ENCODE measurements around the gene BCL2L14. TPM values are rescaled to one million over a fixed set of nuclear protein-coding genes. Genes with fewer than 3 reads are reported as not detected.

BCL2L14 gene
- total and polyA plus RNA-seq, 10 donors, result 0.13 to 2.2 (median 0.91) TPM; not detected in 1

DNA sequence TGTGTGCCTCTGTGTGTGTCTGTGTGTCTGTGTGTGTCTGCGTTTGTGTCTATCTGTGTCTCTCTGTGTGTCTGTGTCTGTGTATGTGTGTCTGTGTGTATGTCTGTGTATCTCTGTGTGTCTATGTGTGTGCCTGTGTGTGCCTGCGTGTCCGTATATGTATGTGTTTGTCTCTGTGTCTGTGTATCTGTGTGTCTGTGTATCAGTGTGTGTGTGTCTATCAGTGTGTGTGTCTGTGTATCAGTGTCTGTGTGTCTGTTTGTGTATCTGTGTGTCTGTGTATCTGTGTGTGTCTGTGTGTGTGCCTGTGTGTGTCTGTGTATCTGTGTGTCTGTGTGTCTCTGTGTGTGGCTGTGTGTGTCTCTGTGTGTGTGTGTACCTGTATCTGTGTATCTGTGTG is 23.1 kb upstream of the BCL2L14 start:
- WGBS, 5 donors, result 82 to 92% (median 88%) methylated on average over 3 of the region's 3 CpGs
- no peak for DNase-seq
- intact Hi-C loops (cut with DNase I; ENCODE audit: low total_unique reads), result no loop called here

GRCh38 chr12:12048266-12048665 is 22.5 kb upstream of the BCL2L14 start:
- H3K27ac ChIP-seq, result no peak overlapping the region
- H3K4me1 ChIP-seq, result no peaks in the 10 kb centered on the region
- H3K4me3 ChIP-seq, result no peak overlapping the region
- TF ChIP-seq, protein P1, sequence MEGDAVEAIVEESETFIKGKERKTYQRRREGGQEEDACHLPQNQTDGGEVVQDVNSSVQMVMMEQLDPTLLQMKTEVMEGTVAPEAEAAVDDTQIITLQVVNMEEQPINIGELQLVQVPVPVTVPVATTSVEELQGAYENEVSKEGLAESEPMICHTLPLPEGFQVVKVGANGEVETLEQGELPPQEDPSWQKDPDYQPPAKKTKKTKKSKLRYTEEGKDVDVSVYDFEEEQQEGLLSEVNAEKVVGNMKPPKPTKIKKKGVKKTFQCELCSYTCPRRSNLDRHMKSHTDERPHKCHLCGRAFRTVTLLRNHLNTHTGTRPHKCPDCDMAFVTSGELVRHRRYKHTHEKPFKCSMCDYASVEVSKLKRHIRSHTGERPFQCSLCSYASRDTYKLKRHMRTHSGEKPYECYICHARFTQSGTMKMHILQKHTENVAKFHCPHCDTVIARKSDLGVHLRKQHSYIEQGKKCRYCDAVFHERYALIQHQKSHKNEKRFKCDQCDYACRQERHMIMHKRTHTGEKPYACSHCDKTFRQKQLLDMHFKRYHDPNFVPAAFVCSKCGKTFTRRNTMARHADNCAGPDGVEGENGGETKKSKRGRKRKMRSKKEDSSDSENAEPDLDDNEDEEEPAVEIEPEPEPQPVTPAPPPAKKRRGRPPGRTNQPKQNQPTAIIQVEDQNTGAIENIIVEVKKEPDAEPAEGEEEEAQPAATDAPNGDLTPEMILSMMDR (IDR thresholded peaks at IDR 0.05 in 8 of 11, conservative IDR thresholded peaks at IDR 0.05 in 3 of 11), result no peak
- TF ChIP-seq POLR2A (IDR thresholded peaks at IDR 0.05) (no peak), POLR2AphosphoS5 (IDR thresholded peaks at IDR 0.05) (no peak)
- H3K9me3 ChIP-seq, result no peaks in the 10 kb centered on the region
- intact Hi-C loops (cut with DNase I; ENCODE audit: low total_unique reads), result no loop called here
- WGBS, 5 donors, result 65 to 91% (median 77%) methylated on average over 4 of the region's 4 CpGs
- H3K36me3 ChIP-seq, result no peaks in the 10 kb centered on the region
- no peaks in the 10 kb centered on the region for H3K27me3 ChIP-seq (replicated peaks in 1 of 7)
- DNase-seq, result no peak

More for the DNA sequence above, 23.1 kb upstream of the BCL2L14 start:
- Histone ChIP-seq H3K27me3 (replicated peaks in 1 of 7) (no peaks in the 10 kb centered on the region), H3K4me3 (no peak overlapping the region), H3K36me3 (no peaks in the 10 kb centered on the region), H3K4me1 (no peaks in the 10 kb centered on the region), H3K9me3 (no peaks in the 10 kb centered on the region), H3K27ac (no peak overlapping the region)
- no peak for TF ChIP-seq POLR2AphosphoS5 (IDR thresholded peaks at IDR 0.05)
- TF ChIP-seq POLR2A (IDR thresholded peaks at IDR 0.05), result no peak
- TF ChIP-seq, protein P1 (IDR thresholded peaks at IDR 0.05 in 8 of 11, conservative IDR thresholded peaks at IDR 0.05 in 3 of 11), result no peak

DNA sequence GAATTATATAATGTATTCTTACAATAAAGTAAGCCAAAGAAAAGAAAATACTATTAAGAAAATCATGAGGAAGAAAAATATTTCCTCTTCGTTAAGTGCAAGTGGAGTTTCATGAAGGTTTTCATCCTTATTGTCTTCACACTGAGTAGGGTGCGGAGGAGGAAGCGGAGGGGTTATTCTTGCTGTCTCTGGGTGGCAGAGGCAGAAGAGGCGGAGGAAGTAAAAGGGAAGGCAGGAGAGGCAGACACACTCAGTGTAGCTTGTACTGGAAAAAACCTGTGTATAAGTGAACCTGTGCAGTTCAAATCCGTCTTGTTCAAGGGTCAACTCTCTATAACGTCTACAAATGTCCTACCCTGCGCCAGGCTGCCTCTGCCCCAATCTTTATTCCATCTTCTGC is 22.0 kb upstream of the BCL2L14 start:
- H3K36me3 ChIP-seq, result no peaks in the 10 kb centered on the region
- no peaks in the 10 kb centered on the region for H3K4me1 ChIP-seq
- intact Hi-C loops (cut with DNase I; ENCODE audit: low total_unique reads), result no loop called here
- no peak overlapping the region for H3K4me3 ChIP-seq
- WGBS, 5 donors, result 82 to 94% (median 88%) methylated on average over 7 of the region's 7 CpGs
- TF ChIP-seq, protein P1 (IDR thresholded peaks at IDR 0.05 in 8 of 11, conservative IDR thresholded peaks at IDR 0.05 in 3 of 11), result no peak
- no peak for TF ChIP-seq POLR2A (IDR thresholded peaks at IDR 0.05)
- no peak for TF ChIP-seq POLR2AphosphoS5 (IDR thresholded peaks at IDR 0.05)
- DNase-seq, result no peak
- H3K9me3 ChIP-seq, result no peaks in the 10 kb centered on the region
- H3K27ac ChIP-seq, result no peak overlapping the region
- H3K27me3 ChIP-seq (replicated peaks in 1 of 7), result no peaks in the 10 kb centered on the region

DNA sequence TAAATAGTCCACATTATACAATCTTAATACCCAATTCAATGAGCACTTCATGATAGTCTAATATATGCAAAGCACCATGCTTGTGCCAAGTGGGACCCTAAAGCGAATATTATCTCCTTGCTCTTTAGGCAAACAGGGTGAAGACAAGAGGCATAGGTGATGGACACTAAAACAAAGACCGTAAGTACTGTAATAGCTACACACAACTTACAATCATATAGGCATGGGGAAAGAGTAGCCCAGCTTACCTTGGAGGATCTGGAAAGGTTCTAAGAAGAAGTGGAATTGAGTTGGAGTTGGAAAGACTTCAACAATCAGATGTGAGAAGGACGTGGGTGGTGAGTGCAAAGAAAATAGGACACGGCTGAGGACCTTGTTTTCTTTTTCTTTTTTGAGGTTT is 19.1 kb upstream of the BCL2L14 start:
- H3K27ac ChIP-seq, result no peak overlapping the region
- no peaks in the 10 kb centered on the region for H3K4me1 ChIP-seq
- no peak overlapping the region for H3K4me3 ChIP-seq
- TF ChIP-seq, protein P1 (IDR thresholded peaks at IDR 0.05 in 8 of 11, conservative IDR thresholded peaks at IDR 0.05 in 3 of 11), result no peak
- TF ChIP-seq POLR2A (IDR thresholded peaks at IDR 0.05), result no peak
- TF ChIP-seq POLR2AphosphoS5 (IDR thresholded peaks at IDR 0.05), result no peak
- H3K9me3 ChIP-seq, result no peaks in the 10 kb centered on the region
- H3K27me3 ChIP-seq (replicated peaks in 1 of 7), result no peaks in the 10 kb centered on the region
- WGBS, 5 donors, result 83 to 93% (median 89%) methylated on average over 4 of the region's 4 CpGs
- intact Hi-C loops (cut with DNase I; ENCODE audit: low total_unique reads), result no loop called here
- DNase-seq, result no peak
- no peaks in the 10 kb centered on the region for H3K36me3 ChIP-seq

Measured in spleen (tissue), 11 donors.